DMS153 (cell line): ENCODE measurements around the gene G6PD.
A peak's percentile ranks its signal among the peaks of the same experiment; 100 is the strongest.

Source experiments
- DNase-seq: peaks from one replicate; lab custom pipeline; 2025; lab: John Stamatoyannopoulos, UW

Gene G6PD

GRCh38 chrX:154487518-154488290 lies 58.9 kb downstream of the G6PD start:
- DNase-seq = no peak

GRCh38 chrX:154486396-154487207 lies 60.0 kb downstream of the G6PD start, which contains the start of gene UBL4A:
Gene UBL4A, minus strand, starts transcription at chrX:154486615. Its CDS starts 31 bp downstream, at chrX:154486584.
- DNase-seq = no peak

- no peak for DNase-seq
These were observed 60.6 kb downstream of the G6PD start for GRCh38 chrX:154486052-154486395.

- peak; percentile 10 for DNase-seq
These were observed 61.2 kb downstream of the G6PD start for GRCh38 chrX:154485150-154486051.

GRCh38 chrX:154484255-154485149 lies 62.1 kb downstream of the G6PD start:
- no peak for DNase-seq

GRCh38 chrX:154483325-154483724 lies 63.3 kb downstream of the G6PD start:
- no peak for DNase-seq

- no peak for DNase-seq
These were observed 63.9 kb downstream of the G6PD start for GRCh38 chrX:154482786-154483185.

GRCh38 chrX:154481911-154482601 lies 64.6 kb downstream of the G6PD start:
- no peak for DNase-seq
